KMS-11 (cell line): ENCODE data around the gene CYTH4.

ENCODE experiments used
- H2AFZ ChIP-seq: fragments of 200-600 bp; sonication (generic); 2 replicates; pipeline ENCODE4 v1.6.1; 2016; ENCODE audit warnings: antibody characterized with exemption, mixed run types, low read depth
- H3K27ac ChIP-seq: fragments of 200-600 bp; sonication (generic); 2 replicates; pipeline ENCODE4 v1.6.1; 2016; ENCODE audit warnings: mild to moderate bottlenecking, mixed run types
- H3K27me3 ChIP-seq: fragments of 200-600 bp; sonication (generic); 2 replicates; pipeline ENCODE4 v1.6.1; 2017; ENCODE audit warnings: mild to moderate bottlenecking, low read depth, mixed run types, moderate library complexity; ENCODE audit not compliant: insufficient read depth
- H3K36me3 ChIP-seq: fragments of 200-600 bp; sonication (generic); 2 replicates; pipeline ENCODE4 v1.6.1; 2017; ENCODE audit warnings: mild to moderate bottlenecking, mixed run types; ENCODE audit not compliant: insufficient read depth
- H3K4me1 ChIP-seq: fragments of 200-600 bp; sonication (generic); 2 replicates; pipeline ENCODE4 v1.6.1; 2016; ENCODE audit warnings: mild to moderate bottlenecking, low read depth, mixed run types; ENCODE audit not compliant: poor library complexity, severe bottlenecking
- H3K4me2 ChIP-seq: fragments of 200-600 bp; sonication (generic); 2 replicates; pipeline ENCODE4 v1.7.0; 2016; ENCODE audit warnings: mild to moderate bottlenecking, mixed run types
- H3K4me3 ChIP-seq: fragments of 200-600 bp; sonication (generic); IDR thresholded peaks from 2 replicates; pipeline ENCODE4 v1.6.1; 2017; ENCODE audit warnings: low read depth, low read length, mixed read lengths; ENCODE audit not compliant: insufficient read depth
- H3K79me2 ChIP-seq: fragments of 200-600 bp; sonication (generic); 2 replicates; pipeline ENCODE4 v1.6.1; 2016; ENCODE audit warnings: low read depth, mixed run types; ENCODE audit not compliant: insufficient read depth
- H3K9ac ChIP-seq: fragments of 200-600 bp; sonication (generic); 2 replicates; pipeline ENCODE4 v1.6.1; 2016; ENCODE audit warnings: mild to moderate bottlenecking, mixed run types
- H4K20me1 ChIP-seq: fragments of 200-600 bp; sonication (generic); 2 replicates; pipeline ENCODE4 v1.6.1; 2016; ENCODE audit warnings: mild to moderate bottlenecking, mixed run types; ENCODE audit not compliant: insufficient read depth
- TF ChIP-seq, protein P1 (sequence below): fragments of 200-600 bp; sonication (generic); conservative IDR thresholded peaks from 2 replicates; pipeline ENCODE4 v1.6.1; 2017; ENCODE audit warnings: low read depth, mild to moderate bottlenecking, antibody characterized with exemption, low read length, moderate library complexity, mixed read lengths

The CYTH4 gene

GRCh38 chr22:37289156-37289735 lies 6.9 kb downstream of the CYTH4 start:
- Histone ChIP-seq H3K27me3 (peaks cover 31% of the 10 kb centered on the region; the same call in 1 of the 2 replicates), H3K9ac (no peak overlapping the region), H3K4me1 (peaks cover 10% of the 10 kb centered on the region), H3K4me3 (no peak overlapping the region), H3K36me3 (no peaks in the 10 kb centered on the region), H3K27ac (no peak overlapping the region), H4K20me1 (no peaks in the 10 kb centered on the region), H3K79me2 (no peaks in the 10 kb centered on the region), H3K4me2 (no peak overlapping the region), H2AFZ (no peak overlapping the region)
- TF ChIP-seq, protein P1, sequence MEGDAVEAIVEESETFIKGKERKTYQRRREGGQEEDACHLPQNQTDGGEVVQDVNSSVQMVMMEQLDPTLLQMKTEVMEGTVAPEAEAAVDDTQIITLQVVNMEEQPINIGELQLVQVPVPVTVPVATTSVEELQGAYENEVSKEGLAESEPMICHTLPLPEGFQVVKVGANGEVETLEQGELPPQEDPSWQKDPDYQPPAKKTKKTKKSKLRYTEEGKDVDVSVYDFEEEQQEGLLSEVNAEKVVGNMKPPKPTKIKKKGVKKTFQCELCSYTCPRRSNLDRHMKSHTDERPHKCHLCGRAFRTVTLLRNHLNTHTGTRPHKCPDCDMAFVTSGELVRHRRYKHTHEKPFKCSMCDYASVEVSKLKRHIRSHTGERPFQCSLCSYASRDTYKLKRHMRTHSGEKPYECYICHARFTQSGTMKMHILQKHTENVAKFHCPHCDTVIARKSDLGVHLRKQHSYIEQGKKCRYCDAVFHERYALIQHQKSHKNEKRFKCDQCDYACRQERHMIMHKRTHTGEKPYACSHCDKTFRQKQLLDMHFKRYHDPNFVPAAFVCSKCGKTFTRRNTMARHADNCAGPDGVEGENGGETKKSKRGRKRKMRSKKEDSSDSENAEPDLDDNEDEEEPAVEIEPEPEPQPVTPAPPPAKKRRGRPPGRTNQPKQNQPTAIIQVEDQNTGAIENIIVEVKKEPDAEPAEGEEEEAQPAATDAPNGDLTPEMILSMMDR: no peak

- H3K79me2 ChIP-seq: no peaks in the 10 kb centered on the region
- no peak overlapping the region for H3K9ac ChIP-seq
- TF ChIP-seq, protein P1: no peak
- no peaks in the 10 kb centered on the region for H4K20me1 ChIP-seq
- H3K36me3 ChIP-seq: no peaks in the 10 kb centered on the region
- H3K4me3 ChIP-seq: no peak overlapping the region
- no peak overlapping the region for H3K4me2 ChIP-seq
- H3K27me3 ChIP-seq: peaks cover 31% of the 10 kb centered on the region; the same call in 1 of the 2 replicates
- no peak overlapping the region for H2AFZ ChIP-seq
- H3K27ac ChIP-seq: no peak overlapping the region
- H3K4me1 ChIP-seq: no peaks in the 10 kb centered on the region
Observed at GRCh38 chr22:37290737-37291136, 8.4 kb downstream of the CYTH4 start.

- no peaks in the 10 kb centered on the region for H3K36me3 ChIP-seq
- no peak overlapping the region for H2AFZ ChIP-seq
- TF ChIP-seq, protein P1: no peak
- no peak overlapping the region for H3K9ac ChIP-seq
- no peak overlapping the region for H3K4me3 ChIP-seq
- H3K27me3 ChIP-seq: peaks cover 25% of the 10 kb centered on the region; the same call in 1 of the 2 replicates
- no peaks in the 10 kb centered on the region for H3K4me1 ChIP-seq
- H3K4me2 ChIP-seq: no peak overlapping the region
- H4K20me1 ChIP-seq: no peaks in the 10 kb centered on the region
- no peak overlapping the region for H3K27ac ChIP-seq
- no peaks in the 10 kb centered on the region for H3K79me2 ChIP-seq
Observed at GRCh38 chr22:37291559-37292298, 9.4 kb downstream of the CYTH4 start.

- Histone ChIP-seq H3K79me2 (no peaks in the 10 kb centered on the region), H4K20me1 (no peaks in the 10 kb centered on the region), H3K4me3 (no peak overlapping the region), H3K4me1 (no peaks in the 10 kb centered on the region), H3K4me2 (no peak overlapping the region), H3K36me3 (no peaks in the 10 kb centered on the region), H2AFZ (no peak overlapping the region), H3K9ac (no peak overlapping the region), H3K27me3 (peaks cover 25% of the 10 kb centered on the region; the same call in 1 of the 2 replicates), H3K27ac (no peak overlapping the region)
- TF ChIP-seq, protein P1: no peak
Observed at GRCh38 chr22:37292641-37293040, 10.3 kb downstream of the CYTH4 start.
